ENCODE data around the gene UNC119B. TPM values are rescaled to one million over a fixed set of nuclear protein-coding genes. Genes with fewer than 3 reads are reported as not detected.

Gene UNC119B
- total RNA-seq, 1 donor from 2014 or later, result 16.2 TPM

- peaks cover 32% of the 10 kb centered on the region for H3K4me1 Mint-ChIP-seq (ENCODE audit: low read depth, unreplicated experiment)
Observed at GRCh38 chr12:120693848-120694247, 16.4 kb upstream of the UNC119B start.

GRCh38 chr12:120696626-120697025 is 13.6 kb upstream of the UNC119B start:
- no peaks in the 10 kb centered on the region for H3K36me3 Mint-ChIP-seq (ENCODE audit: unreplicated experiment)
- H3K27me3 Mint-ChIP-seq (ENCODE audit: unreplicated experiment), result no peaks in the 10 kb centered on the region
- no peak for TF ChIP-seq CTCF (IDR thresholded peaks at IDR 0.05; ENCODE audit: partially characterized antibody, unreplicated experiment)
- no peaks in the 10 kb centered on the region for H3K9me3 Mint-ChIP-seq (ENCODE audit: unreplicated experiment)
- H3K4me1 Mint-ChIP-seq (ENCODE audit: low read depth, unreplicated experiment), result peaks cover 19% of the 10 kb centered on the region
- no peak overlapping the region for H3K27ac Mint-ChIP-seq (ENCODE audit: unreplicated experiment)
- DNase-seq, result no peak
- no peak overlapping the region for H3K4me3 Mint-ChIP-seq (ENCODE audit: unreplicated experiment)

More at GRCh38 chr12:120693848-120694247, 16.4 kb upstream of the UNC119B start:
- no peaks in the 10 kb centered on the region for H3K9me3 Mint-ChIP-seq (ENCODE audit: unreplicated experiment)
- no peak overlapping the region for H3K4me3 Mint-ChIP-seq (ENCODE audit: unreplicated experiment)
- H3K27me3 Mint-ChIP-seq (ENCODE audit: unreplicated experiment), result no peaks in the 10 kb centered on the region
- no peaks in the 10 kb centered on the region for H3K36me3 Mint-ChIP-seq (ENCODE audit: unreplicated experiment)
- no peak for DNase-seq
- no peak for TF ChIP-seq CTCF (IDR thresholded peaks at IDR 0.05; ENCODE audit: partially characterized antibody, unreplicated experiment)
- no peak overlapping the region for H3K27ac Mint-ChIP-seq (ENCODE audit: unreplicated experiment)

GRCh38 chr12:120697344-120697743 is 12.9 kb upstream of the UNC119B start:
- H3K36me3 Mint-ChIP-seq (ENCODE audit: unreplicated experiment), result no peaks in the 10 kb centered on the region
- TF ChIP-seq CTCF (IDR thresholded peaks at IDR 0.05; ENCODE audit: partially characterized antibody, unreplicated experiment), result no peak
- no peaks in the 10 kb centered on the region for H3K9me3 Mint-ChIP-seq (ENCODE audit: unreplicated experiment)
- no peaks in the 10 kb centered on the region for H3K27me3 Mint-ChIP-seq (ENCODE audit: unreplicated experiment)
- no peak overlapping the region for H3K27ac Mint-ChIP-seq (ENCODE audit: unreplicated experiment)
- no peak for DNase-seq
- H3K4me1 Mint-ChIP-seq (ENCODE audit: low read depth, unreplicated experiment), result peaks cover 15% of the 10 kb centered on the region
- H3K4me3 Mint-ChIP-seq (ENCODE audit: unreplicated experiment), result no peak overlapping the region

- Mint-ChIP-seq H3K4me3 (ENCODE audit: unreplicated experiment) (no peak overlapping the region), H3K4me1 (ENCODE audit: low read depth, unreplicated experiment) (peaks cover 5% of the 10 kb centered on the region), H3K9me3 (ENCODE audit: unreplicated experiment) (no peaks in the 10 kb centered on the region), H3K36me3 (ENCODE audit: unreplicated experiment) (no peaks in the 10 kb centered on the region), H3K27me3 (ENCODE audit: unreplicated experiment) (no peaks in the 10 kb centered on the region), H3K27ac (ENCODE audit: unreplicated experiment) (no peak overlapping the region)
- TF ChIP-seq CTCF (IDR thresholded peaks at IDR 0.05; ENCODE audit: partially characterized antibody, unreplicated experiment), result no peak
- DNase-seq, result no peak
Observed at GRCh38 chr12:120698665-120699064, 11.6 kb upstream of the UNC119B start.

GRCh38 chr12:120699553-120699952 is 10.7 kb upstream of the UNC119B start:
- no peaks in the 10 kb centered on the region for H3K4me1 Mint-ChIP-seq (ENCODE audit: low read depth, unreplicated experiment)
- no peak overlapping the region for H3K27ac Mint-ChIP-seq (ENCODE audit: unreplicated experiment)
- H3K9me3 Mint-ChIP-seq (ENCODE audit: unreplicated experiment), result no peaks in the 10 kb centered on the region
- H3K4me3 Mint-ChIP-seq (ENCODE audit: unreplicated experiment), result no peak overlapping the region
- H3K36me3 Mint-ChIP-seq (ENCODE audit: unreplicated experiment), result no peaks in the 10 kb centered on the region
- H3K27me3 Mint-ChIP-seq (ENCODE audit: unreplicated experiment), result no peaks in the 10 kb centered on the region
- no peak for DNase-seq
- no peak for TF ChIP-seq CTCF (IDR thresholded peaks at IDR 0.05; ENCODE audit: partially characterized antibody, unreplicated experiment)
